Stimulated activated CD4-positive, alpha-beta T cell treated with anti-CD3 and anti-CD28 coated beads, Interleukin-2, amount 100 ng/mL, for 4 hours (primary cell): ENCODE measurements around the gene BMP8B.

Experiments used
- DNase-seq: peaks from one replicate; pipeline ENCODE4 v3.0.0-alpha.2; 2020; ENCODE audit warnings: low read depth

The BMP8B gene

GRCh38 chr1:39758556-39759435 is 29.9 kb downstream of the BMP8B start:
- no peak for DNase-seq

GRCh38 chr1:39757501-39757900 is 31.2 kb downstream of the BMP8B start:
- DNase-seq, result no peak

GRCh38 chr1:39755965-39756659 is 32.6 kb downstream of the BMP8B start:
- no peak for DNase-seq

GRCh38 chr1:39754906-39755504 is 33.7 kb downstream of the BMP8B start:
- no peak for DNase-seq

GRCh38 chr1:39754026-39754570 is 34.6 kb downstream of the BMP8B start:
- no peak for DNase-seq

- no peak for DNase-seq
Measured at GRCh38 chr1:39753132-39754025, 35.3 kb downstream of the BMP8B start.

GRCh38 chr1:39752703-39753102 is 36.0 kb downstream of the BMP8B start:
- DNase-seq, result no peak

- DNase-seq, result no peak
Measured at GRCh38 chr1:39751595-39751994, 37.1 kb downstream of the BMP8B start.

GRCh38 chr1:39745016-39745670 is 43.5 kb downstream of the BMP8B start:
- DNase-seq, result no peak

- DNase-seq, result peak; percentile 95
Measured at GRCh38 chr1:39738622-39739366, 49.9 kb downstream of the BMP8B start, which contains the start of gene PPIE. Gene PPIE, plus strand, starts transcription at chr1:39738882. Its CDS starts 19 bp downstream, at chr1:39738901.

GRCh38 chr1:39737546-39738169 is 51.0 kb downstream of the BMP8B start:
- DNase-seq, result no peak

GRCh38 chr1:39735731-39736130 is 52.9 kb downstream of the BMP8B start:
- no peak for DNase-seq

- no peak for DNase-seq
Measured at GRCh38 chr1:39733161-39733560, 55.5 kb downstream of the BMP8B start.

GRCh38 chr1:39732730-39733129 is 55.9 kb downstream of the BMP8B start:
- no peak for DNase-seq

GRCh38 chr1:39729842-39730241 is 58.8 kb downstream of the BMP8B start:
- DNase-seq, result no peak

- DNase-seq, result no peak
Measured at GRCh38 chr1:39729030-39729429, 59.6 kb downstream of the BMP8B start.

- DNase-seq, result no peak
Measured at GRCh38 chr1:39727932-39728317, 60.7 kb downstream of the BMP8B start.

GRCh38 chr1:39727221-39727931 is 61.3 kb downstream of the BMP8B start:
- DNase-seq, result no peak

- DNase-seq, result no peak
Measured at GRCh38 chr1:39726600-39726999, 62.1 kb downstream of the BMP8B start.
